Activated naive CD8-positive, alpha-beta T cell treated with anti-CD3 and anti-CD28 coated beads for 36 hours (primary cell): ENCODE data around the gene GPLD1. TPM values are rescaled to one million over a fixed set of nuclear protein-coding genes. Genes with fewer than 3 reads are reported as not detected.
"Not testable (repeated sequence)": the region's sequence is repeated elsewhere in the genome, so short reads cannot be mapped to it uniquely, and the experiment has no call there.

Experiments
- DNase-seq: peaks from one replicate; pipeline ENCODE4 v3.0.0; 2021
- H3K27ac Mint-ChIP-seq: one replicate; pipeline ENCODE4 v1.8.0; 2022; ENCODE audit warnings: mild to moderate bottlenecking, moderate library complexity, mixed read lengths
- H3K27me3 Mint-ChIP-seq: one replicate; pipeline ENCODE4 v1.8.0; 2022; ENCODE audit warnings: mild to moderate bottlenecking, mixed read lengths
- H3K36me3 Mint-ChIP-seq: one replicate; pipeline ENCODE4 v1.8.0; 2021; ENCODE audit warnings: mild to moderate bottlenecking, mixed read lengths
- H3K4me1 Mint-ChIP-seq: one replicate; pipeline ENCODE4 v1.8.0; 2021; ENCODE audit warnings: mixed read lengths
- H3K4me3 Mint-ChIP-seq: one replicate; pipeline ENCODE4 v1.8.0; 2022; ENCODE audit warnings: mild to moderate bottlenecking, moderate library complexity, mixed read lengths
- H3K9me3 Mint-ChIP-seq: one replicate; pipeline ENCODE4 v1.8.0; 2022; ENCODE audit warnings: mixed read lengths
- total RNA-seq, 2 experiments: library from RNA; stranded (reverse); gene quantifications; one replicate each; pipeline ENCODE4 v1.2.3, GENCODE V29; 2021

GPLD1 gene
- total RNA-seq, 2 experiments from 2014 or later = 0.74 to 1.1 TPM

DNA sequence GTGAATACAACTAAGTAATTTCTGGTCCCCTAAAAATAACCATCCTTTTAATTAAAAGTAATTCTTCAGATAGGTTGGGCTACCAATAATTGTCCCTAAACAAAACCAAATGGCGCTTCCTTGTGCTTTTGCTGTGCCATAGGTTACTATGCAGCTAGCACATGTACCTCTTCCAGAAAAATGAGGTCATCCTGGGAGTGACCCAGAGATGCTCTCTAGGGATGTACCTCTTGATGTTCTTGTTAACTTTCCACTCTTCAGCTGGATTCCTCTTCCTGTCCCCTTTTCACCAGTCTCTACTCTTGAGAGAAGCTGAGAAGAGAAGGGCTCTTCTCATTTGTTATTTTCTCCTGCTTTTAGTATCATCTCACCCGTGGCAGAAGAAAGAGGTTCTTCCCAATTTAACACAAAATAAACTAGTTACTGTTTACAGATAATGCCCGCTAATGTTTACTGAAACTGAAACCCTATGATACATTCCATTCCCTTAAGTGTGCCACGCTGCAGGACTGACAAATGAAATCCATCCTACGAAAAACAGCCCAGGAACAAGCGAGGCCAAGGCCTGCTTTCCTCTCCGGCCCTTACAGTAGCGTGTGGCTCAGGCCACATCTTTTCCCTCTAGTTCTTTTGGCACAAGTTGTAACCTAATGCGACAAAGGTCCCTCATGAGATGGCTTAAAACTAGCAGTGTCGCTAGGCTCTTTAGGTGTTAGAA lies 62.5 kb downstream of the GPLD1 start:
- Mint-ChIP-seq H3K36me3 (peaks cover 5% of the 10 kb centered on the region), H3K27me3 (no peaks in the 10 kb centered on the region), H3K27ac (no peak overlapping the region), H3K4me3 (no peak overlapping the region), H3K4me1 (no peaks in the 10 kb centered on the region), H3K9me3 (no peaks in the 10 kb centered on the region)
- no peak for DNase-seq

DNA sequence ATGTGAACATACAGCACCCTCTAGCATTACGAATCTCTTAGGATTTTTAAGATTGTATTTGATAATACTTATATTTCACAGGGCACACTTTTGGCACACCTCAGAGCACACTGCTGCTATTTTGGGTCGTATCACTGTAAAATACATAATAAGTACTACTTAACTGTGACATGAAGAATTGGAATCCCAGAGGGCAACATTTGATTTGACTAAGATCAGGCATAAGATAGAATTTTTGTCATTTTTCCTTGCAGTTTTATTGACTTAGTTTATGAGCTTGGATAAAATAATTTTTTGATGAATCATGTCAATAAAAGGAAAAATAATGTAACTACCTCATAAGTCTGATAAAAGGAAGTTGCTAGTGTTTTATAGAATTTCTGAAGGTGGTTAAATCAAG lies 64.3 kb downstream of the GPLD1 start:
- H3K27me3 Mint-ChIP-seq = no peaks in the 10 kb centered on the region
- H3K4me3 Mint-ChIP-seq = no peak overlapping the region
- DNase-seq = no peak
- no peaks in the 10 kb centered on the region for H3K36me3 Mint-ChIP-seq
- H3K4me1 Mint-ChIP-seq = no peaks in the 10 kb centered on the region
- H3K27ac Mint-ChIP-seq = no peak overlapping the region
- H3K9me3 Mint-ChIP-seq = no peaks in the 10 kb centered on the region

DNA sequence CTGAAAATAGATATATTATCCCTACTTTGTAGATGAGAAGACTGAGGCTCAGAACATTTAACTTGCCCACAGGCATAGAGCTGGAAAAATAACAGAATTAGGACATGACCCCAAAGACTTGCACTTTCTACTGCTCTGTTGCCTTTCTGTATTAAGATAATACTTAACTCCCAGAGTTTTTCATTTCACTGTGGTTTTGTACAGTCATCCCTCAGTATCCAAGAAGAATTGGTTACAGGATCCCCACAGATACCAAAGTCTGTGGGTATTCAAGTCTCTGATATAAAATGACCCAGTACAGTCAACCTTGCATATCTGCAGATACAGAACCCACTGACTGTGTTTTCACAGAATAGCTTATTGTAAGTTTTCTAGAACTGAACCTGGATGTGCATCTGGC lies 69.9 kb downstream of the GPLD1 start:
- Mint-ChIP-seq H3K4me1 (no peaks in the 10 kb centered on the region), H3K9me3 (no peaks in the 10 kb centered on the region), H3K36me3 (peaks cover 5% of the 10 kb centered on the region), H3K27ac (no peak overlapping the region), H3K4me3 (no peak overlapping the region), H3K27me3 (no peaks in the 10 kb centered on the region)
- DNase-seq = no peak

DNA sequence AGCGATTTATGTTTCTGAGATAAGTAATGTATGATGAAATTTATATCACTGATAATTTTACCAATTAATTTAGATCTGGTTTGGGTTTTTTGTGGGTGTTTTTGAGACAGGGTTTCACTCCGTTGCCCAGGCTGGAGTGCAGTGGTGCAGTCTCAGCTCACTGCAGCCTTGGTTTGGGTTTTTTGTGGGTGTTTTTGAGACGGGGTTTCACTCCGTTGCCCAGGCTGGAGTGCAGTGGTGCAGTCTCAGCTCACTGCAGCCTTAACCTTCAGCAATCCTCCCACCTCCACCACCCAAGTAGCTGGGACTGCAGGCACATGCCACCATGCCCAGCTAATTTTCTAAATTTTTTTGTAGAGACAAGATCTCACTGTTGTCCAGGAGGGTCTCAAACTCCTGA lies 73.6 kb downstream of the GPLD1 start:
- DNase-seq = no peak
- Mint-ChIP-seq H3K4me3 (no peak overlapping the region), H3K9me3 (no peaks in the 10 kb centered on the region), H3K27me3 (no peaks in the 10 kb centered on the region), H3K36me3 (peaks cover 14% of the 10 kb centered on the region), H3K4me1 (peaks cover 3% of the 10 kb centered on the region), H3K27ac (no peak overlapping the region)

DNA sequence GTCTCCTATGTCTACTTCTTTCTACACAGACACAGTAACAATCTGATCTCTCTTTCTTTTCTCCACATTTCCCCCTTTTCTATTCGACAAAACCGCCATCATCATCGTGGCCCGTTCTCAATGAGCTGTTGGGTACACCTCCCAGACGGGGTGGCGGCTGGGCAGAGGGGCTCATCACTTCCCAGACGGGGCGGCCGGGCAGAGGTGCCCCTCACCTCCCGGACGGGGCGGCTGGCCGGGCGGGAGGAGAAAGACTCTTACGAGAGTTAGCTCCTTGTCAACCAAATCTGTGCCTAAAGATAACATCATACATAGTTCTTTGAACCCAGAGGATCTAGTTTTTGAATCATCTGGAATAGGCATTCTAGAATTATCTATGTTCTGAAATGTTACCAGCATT lies 74.8 kb downstream of the GPLD1 start:
- not testable (repeated sequence) for H3K27ac Mint-ChIP-seq, H3K9me3 Mint-ChIP-seq, H3K4me1 Mint-ChIP-seq, H3K27me3 Mint-ChIP-seq, H3K4me3 Mint-ChIP-seq, DNase-seq
- peaks cover 19% of the 10 kb centered on the region for H3K36me3 Mint-ChIP-seq

DNA sequence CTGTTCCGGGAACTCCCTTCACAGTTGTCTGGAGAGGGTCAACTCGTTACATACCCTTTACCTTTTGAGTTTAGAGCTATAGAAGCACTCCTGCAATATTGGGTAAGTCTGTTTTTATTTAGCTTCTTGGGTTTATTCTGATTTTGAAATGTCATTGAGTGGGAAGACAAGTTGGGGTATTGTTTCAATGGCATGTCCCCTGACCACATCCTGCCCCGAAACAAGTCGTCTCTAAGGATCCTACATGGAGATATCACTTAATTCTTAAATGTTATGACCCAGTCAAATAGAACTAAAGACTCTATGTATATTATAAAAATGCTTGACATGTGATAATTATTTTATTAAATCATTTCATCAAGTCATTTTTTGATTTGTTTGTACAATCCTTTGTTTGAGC lies 77.1 kb downstream of the GPLD1 start:
- H3K27ac Mint-ChIP-seq = peak overlapping the region; percentile 13
- peaks cover 11% of the 10 kb centered on the region for H3K4me1 Mint-ChIP-seq
- no peak overlapping the region for H3K4me3 Mint-ChIP-seq

DNA sequence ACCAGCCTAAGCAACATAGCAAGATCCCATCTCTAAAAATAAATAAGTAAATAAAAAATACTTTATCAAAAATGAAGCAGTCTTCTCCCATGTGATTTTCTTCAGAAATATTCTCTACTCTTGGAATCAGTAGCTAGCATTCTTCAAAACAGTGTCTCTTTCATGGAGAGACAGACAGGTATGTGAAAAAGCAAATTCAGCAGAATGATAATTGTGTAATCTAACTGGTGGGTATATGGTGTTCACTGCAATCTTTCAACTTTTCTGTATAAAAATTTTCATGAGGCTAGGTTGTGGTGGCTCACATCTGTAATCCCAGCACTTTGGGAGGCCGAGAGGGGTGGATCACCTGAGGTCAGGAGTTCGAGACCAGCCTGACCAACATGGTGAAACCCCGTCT lies 78.8 kb downstream of the GPLD1 start:
- Mint-ChIP-seq H3K9me3 (no peaks in the 10 kb centered on the region), H3K27ac (no peak overlapping the region), H3K4me3 (no peak overlapping the region), H3K36me3 (peaks cover 20% of the 10 kb centered on the region), H3K27me3 (no peaks in the 10 kb centered on the region), H3K4me1 (peaks cover 13% of the 10 kb centered on the region)
- no peak for DNase-seq

More for the DNA sequence above, 77.1 kb downstream of the GPLD1 start:
- DNase-seq = no peak
- no peaks in the 10 kb centered on the region for H3K9me3 Mint-ChIP-seq
- peaks cover 20% of the 10 kb centered on the region for H3K36me3 Mint-ChIP-seq
- no peaks in the 10 kb centered on the region for H3K27me3 Mint-ChIP-seq

DNA sequence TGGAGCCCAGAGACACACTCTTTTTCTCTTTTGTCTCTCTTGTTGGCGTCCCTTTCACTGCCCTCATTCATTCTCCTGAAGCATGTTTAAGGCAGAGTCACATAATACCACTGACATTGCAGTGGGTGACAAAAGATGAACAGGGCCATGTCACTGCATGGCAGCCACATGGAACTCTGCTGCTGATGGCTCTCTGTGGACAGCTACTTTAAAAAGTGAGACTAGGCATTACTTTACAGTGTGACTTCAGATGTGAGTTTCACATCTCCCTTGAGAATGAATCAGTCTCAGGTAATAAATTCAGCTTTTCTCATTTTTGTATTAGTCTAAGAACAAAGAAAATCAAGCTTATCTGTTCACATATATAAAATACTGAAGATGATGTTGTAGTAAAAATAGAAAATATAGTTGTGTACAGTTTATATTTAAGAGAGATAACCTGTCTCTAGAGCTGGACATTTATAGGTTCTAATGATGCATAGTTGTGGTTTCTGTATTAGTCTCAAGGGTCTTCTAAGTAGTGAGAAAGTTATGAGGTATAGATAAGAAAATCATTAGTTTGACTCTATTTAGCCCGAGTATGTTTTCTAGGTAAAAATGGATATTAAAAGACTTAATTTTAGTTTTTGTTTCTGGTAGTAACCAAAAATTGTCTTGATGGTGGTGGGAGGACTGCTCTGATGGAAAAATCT lies 80.5 kb downstream of the GPLD1 start:
- no peak for DNase-seq
- no peak overlapping the region for H3K4me3 Mint-ChIP-seq
- H3K27me3 Mint-ChIP-seq = no peaks in the 10 kb centered on the region
- peaks cover 27% of the 10 kb centered on the region for H3K4me1 Mint-ChIP-seq
- H3K36me3 Mint-ChIP-seq = peaks cover 21% of the 10 kb centered on the region
- no peak overlapping the region for H3K27ac Mint-ChIP-seq
- no peaks in the 10 kb centered on the region for H3K9me3 Mint-ChIP-seq

DNA sequence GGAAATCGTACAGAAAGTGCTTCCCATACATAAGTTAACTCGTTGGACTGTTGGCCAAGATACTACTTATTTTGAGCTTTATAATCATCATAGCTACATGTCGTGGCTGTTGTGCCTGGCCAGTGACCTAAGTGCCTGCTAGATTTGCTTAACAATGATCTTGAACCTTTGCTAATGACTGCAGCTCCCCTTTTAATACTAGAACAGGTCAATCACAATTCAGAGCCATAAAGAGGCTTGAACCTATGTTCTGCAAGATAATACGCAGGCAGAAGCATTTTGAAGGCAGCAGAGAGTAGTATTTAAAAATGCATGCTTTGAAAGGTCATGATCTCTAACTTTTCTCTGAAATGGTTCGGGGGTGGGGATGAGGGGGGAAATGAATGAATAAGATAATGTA lies 84.1 kb downstream of the GPLD1 start:
- Mint-ChIP-seq H3K27me3 (peaks cover 7% of the 10 kb centered on the region), H3K4me1 (peaks cover 28% of the 10 kb centered on the region), H3K36me3 (peaks cover 9% of the 10 kb centered on the region), H3K4me3 (no peak overlapping the region), H3K9me3 (no peaks in the 10 kb centered on the region), H3K27ac (no peak overlapping the region)
- DNase-seq = no peak

DNA sequence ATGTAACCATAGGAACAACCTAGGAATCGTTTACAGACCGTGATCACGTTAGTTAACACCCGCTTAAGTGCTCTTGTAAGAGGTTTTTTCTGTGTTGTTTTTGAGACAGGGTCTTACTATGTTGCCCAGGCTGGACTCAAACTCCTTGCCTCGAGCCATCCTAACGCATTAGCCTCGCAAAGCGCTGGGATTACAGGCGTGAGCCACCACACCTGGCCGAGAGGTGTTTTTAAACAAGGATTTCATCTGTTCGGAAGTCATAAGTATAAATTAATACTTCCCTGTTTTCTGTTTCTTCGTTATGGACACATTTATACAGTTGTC lies 85.9 kb downstream of the GPLD1 start:
- H3K4me1 Mint-ChIP-seq = peaks cover 20% of the 10 kb centered on the region
- peak overlapping the region; percentile 62 for H3K27ac Mint-ChIP-seq
- peaks cover 4% of the 10 kb centered on the region for H3K36me3 Mint-ChIP-seq
- H3K9me3 Mint-ChIP-seq = no peaks in the 10 kb centered on the region
- H3K27me3 Mint-ChIP-seq = peaks cover 23% of the 10 kb centered on the region
- no peak for DNase-seq
- peak overlapping the region; percentile 89 for H3K4me3 Mint-ChIP-seq

DNA sequence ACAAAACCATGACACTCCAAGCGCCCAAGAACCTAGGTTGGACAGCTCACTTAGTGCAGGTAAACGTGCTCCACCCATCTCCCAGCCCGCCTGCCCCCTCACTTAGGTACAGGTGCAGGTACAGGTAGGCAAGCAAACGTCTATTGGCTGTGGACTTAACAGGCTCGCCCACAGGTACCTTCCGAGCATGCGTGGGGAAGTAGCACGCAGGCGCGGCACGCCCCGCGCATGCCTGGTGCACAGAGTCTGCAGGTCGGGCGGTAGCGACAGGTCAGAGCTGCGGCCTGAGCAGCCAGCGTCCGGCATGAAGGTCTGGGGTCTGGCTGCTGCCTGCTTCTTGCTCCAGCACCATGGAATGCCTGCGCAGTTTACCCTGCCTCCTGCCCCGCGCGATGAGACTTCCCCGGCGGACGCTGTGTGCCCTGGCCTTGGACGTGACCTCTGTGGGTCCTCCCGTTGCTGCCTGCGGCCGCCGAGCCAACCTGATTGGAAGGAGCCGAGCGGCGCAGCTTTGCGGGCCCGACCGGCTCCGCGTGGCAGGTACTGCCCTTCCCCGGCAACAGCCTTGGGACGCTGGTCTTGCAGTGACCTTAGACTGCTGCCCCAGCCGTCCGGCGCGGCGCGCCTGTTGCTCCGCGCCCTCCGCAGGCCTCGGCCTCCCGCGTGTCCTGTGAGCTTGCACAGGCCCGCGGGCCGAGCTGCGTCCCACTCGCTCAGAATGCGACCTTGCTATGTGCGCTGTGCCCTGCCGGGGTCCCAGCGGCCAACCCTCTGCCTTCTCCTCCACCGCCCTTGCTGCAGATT lies 86.5 kb downstream of the GPLD1 start, which contains the start of gene MRS2:
TSS of gene MRS2 (plus strand) at position 240 of the 804 bp plus-strand sequence. CDS start at position 351, 111 bp downstream.
- Mint-ChIP-seq H3K4me1 (peaks cover 20% of the 10 kb centered on the region), H3K36me3 (peaks cover 4% of the 10 kb centered on the region), H3K27me3 (peaks cover 28% of the 10 kb centered on the region), H3K9me3 (no peaks in the 10 kb centered on the region), H3K4me3 (peak within 1 kb of the TSS; percentile 89), H3K27ac (peak within 1 kb of the TSS; percentile 62)
- peak; percentile 78 for DNase-seq

DNA sequence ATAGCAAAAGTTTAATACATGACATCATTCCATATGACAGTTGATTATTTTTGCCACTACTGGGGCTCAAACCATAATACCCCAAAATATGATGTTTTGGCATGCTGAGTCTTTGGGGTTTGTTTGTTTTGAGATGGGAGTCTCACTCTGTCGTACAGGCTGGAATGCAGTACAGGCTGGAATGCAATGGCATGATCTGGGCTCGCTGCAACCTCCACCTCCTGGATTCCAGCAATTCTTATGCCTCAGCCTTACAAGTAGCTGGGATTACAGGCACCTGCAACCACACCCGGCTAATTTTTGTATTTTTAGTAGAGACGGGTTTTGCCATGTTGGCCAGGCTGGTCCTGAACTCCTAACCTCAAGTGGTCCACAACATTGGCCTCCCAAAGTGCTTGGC lies 87.9 kb downstream of the GPLD1 start:
- no peak for DNase-seq
- Mint-ChIP-seq H3K4me3 (no peak overlapping the region), H3K9me3 (no peaks in the 10 kb centered on the region)

DNA sequence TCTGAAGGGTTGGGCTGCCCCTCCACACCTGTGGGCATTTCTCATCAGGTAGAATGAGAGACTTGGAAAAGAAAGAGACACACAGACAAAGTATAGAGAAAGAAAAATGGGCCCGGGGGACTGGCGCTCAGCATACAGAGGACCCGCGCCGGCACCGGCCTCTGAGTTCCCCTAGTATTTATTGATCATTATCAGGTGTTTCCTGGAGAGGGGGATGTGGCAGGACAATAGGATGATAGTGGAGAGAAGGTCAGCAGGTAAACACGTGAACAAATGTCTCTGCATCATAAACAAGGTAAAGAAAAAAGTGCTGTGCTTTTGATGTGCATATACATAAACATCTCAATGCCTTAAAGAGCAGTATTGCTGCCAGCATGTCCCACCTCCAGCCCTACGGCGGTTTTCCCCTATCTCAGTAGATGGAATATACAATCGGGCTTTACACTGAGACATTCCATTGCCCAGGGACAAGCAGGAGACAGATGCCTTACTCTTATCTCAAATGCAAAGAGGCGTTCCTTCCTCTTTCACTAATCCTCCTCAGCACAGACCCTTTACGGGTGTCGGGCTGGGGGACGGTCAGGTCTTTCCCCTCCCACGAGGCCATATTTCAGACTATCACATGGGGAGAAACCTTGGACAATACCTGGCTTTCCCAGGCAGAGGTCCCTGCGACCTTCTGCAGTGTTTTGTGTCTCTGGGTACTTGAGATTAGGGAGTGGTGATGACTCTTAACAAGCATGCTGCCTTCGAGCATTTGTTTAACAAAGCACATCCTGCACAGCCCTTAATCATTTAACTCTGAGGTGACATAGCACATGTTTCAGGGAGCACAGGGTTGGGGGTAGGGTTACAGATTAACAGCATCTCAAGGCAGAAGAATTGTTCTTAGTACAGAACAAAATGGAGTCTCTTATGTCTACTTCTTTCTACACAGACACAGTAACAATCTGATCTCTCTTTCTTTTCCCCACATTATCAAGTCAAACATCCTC lies 89.0 kb downstream of the GPLD1 start:
- not testable (repeated sequence) for H3K9me3 Mint-ChIP-seq, DNase-seq, H3K36me3 Mint-ChIP-seq, H3K27ac Mint-ChIP-seq
- H3K4me3 Mint-ChIP-seq = peak overlapping the region; percentile 32
- peaks cover 47% of the 10 kb centered on the region for H3K27me3 Mint-ChIP-seq
- peaks cover 16% of the 10 kb centered on the region for H3K4me1 Mint-ChIP-seq

More for the DNA sequence above, 87.9 kb downstream of the GPLD1 start:
- Mint-ChIP-seq H3K4me1 (peaks cover 18% of the 10 kb centered on the region), H3K27me3 (peaks cover 40% of the 10 kb centered on the region), H3K36me3 (peaks cover 4% of the 10 kb centered on the region), H3K27ac (no peak overlapping the region)

DNA sequence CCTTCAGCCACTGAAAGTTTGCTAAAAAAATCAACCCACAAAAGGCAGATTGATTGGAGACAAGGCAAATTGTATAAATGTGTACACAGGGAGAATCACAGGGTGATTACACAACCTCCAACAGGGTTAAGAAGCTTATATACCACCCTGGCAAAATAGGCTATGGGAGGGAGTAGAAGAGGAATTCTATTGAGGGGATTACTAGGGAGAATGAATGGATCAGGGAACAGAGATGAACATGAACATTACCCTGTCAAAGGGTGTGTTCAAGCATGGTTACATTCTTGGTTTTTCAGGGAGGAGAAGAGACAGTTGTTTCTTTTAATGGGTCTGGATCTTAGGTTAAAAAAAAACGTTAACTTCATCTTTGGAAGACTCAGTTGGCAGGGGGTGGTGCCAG lies 91.7 kb downstream of the GPLD1 start:
- DNase-seq = no peak
- Mint-ChIP-seq H3K4me1 (peaks cover 2% of the 10 kb centered on the region), H3K4me3 (no peak overlapping the region), H3K9me3 (no peaks in the 10 kb centered on the region), H3K27me3 (peaks cover 60% of the 10 kb centered on the region), H3K27ac (no peak overlapping the region), H3K36me3 (no peaks in the 10 kb centered on the region)
